Iris pigment epithelial cell (primary cell): ENCODE results near the gene OLFML2B.
A peak's percentile ranks its signal among the peaks of the same experiment; 100 is the strongest.

Experiments used
- DNase-seq: peaks from one replicate; pipeline ENCODE4 v3.0.0-alpha.2; 2011; ENCODE audit warnings: low read depth

Gene OLFML2B

DNA sequence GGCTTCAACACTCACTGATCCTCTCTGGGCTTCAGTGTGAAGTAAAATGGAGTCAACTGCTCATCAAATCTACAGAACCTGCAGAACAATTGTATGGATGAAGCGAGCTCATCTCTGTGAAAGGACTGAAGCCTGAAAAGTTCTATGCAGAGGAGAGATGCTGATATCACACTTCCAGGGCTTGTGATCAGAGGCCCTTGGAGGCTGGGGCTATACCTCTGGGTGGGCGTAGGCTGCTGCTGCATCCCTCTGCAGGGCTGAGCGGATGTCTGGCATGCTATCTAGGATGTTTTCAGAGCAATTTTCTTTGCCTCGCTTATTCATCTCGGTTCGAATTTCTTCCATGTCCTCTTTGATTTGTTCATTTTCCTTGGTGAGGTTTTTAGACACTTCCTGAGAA lies 17.6 kb downstream of the OLFML2B start:
- DNase-seq, result no peak

DNA sequence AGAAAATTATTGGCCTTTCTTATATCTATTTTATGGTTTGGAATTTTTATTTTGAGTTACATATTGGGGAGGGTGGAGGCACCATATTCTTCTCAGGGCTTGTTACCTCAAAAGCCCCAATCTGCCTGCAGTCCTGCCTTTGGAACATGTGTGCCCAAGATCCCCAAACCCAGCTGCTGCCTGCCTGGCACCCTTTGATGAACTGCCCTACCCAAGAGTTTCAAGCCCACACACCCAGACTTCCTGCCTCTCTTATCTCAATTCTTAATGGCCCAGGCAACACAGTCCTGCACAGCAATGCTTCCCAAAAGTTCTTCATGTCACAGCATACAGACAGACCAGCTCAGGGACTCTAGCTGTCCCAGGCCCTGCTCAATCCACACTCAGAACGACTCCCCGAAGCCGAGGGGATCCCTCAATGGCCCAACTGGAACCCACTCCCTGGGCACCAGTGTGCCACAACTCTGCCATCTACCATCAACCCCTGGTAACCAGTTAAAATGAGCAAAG lies 19.2 kb downstream of the OLFML2B start:
- no peak for DNase-seq

- peak; percentile 86 for DNase-seq
Observed at GRCh38 chr1:162003830-162004215, 19.8 kb downstream of the OLFML2B start.

GRCh38 chr1:162003061-162003829 lies 20.4 kb downstream of the OLFML2B start:
- peak; percentile 72 for DNase-seq

- no peak for DNase-seq
Observed at GRCh38 chr1:162000053-162000420, 23.6 kb downstream of the OLFML2B start.

DNA sequence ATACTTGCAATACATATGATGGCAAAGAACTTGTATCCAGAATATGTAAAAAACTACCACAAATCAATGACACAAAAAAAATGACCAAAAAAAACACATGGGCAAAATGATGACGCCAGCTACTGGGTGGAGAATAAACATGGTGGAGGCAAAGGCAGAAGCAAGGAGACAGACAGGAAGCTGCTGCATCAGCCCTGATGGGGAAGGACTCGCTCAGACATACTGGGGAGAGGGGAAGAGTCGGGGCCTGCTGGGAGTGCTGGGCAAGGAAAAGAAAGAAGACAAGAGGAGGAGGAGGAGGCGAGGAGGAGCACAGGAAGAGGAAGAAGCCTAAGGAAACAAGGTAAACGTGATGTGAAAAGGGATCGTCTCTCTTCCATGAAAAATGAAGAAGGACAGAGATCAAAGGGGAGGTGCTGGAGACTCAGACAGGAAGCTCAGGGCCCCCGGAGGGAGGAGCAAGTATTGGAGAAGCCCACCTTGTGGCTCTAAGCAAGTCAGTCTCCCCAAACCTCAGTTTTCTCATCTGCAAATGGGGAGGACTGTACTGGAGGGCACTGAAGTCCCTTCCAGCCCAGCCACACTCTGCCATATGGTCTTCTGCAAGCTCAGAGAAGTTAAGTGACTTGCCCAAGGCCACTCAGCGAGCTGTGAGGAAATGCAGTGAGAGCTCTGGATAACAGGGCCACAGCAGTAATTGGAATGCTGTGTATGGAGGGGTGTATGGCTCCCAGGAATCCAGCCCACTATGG lies 24.2 kb downstream of the OLFML2B start:
- DNase-seq, result no peak

DNA sequence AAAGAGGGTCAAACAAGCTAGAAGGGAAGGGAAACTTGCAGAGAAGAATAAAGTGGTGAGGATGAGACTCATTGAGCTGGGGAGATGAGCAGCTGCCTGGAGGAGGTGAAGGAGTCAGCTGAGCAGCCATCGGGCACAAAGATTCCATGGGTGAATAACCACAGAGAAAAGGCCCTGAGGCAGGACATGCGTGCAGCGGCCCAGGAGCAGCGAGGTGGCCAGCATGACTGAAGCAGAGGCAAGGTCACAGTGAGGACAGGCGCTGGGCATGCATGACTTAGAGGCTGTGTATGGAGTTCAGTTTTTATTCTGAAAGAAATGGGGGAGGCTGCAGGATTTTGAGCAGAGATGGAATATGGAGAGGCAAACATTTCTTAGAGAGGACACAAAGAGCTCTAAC lies 24.9 kb downstream of the OLFML2B start:
- peak; percentile 46 for DNase-seq

- no peak for DNase-seq
Observed at GRCh38 chr1:161997152-161997551, 26.5 kb downstream of the OLFML2B start.

- DNase-seq, result no peak
Observed at GRCh38 chr1:161994175-161994668, 29.4 kb downstream of the OLFML2B start.

DNA sequence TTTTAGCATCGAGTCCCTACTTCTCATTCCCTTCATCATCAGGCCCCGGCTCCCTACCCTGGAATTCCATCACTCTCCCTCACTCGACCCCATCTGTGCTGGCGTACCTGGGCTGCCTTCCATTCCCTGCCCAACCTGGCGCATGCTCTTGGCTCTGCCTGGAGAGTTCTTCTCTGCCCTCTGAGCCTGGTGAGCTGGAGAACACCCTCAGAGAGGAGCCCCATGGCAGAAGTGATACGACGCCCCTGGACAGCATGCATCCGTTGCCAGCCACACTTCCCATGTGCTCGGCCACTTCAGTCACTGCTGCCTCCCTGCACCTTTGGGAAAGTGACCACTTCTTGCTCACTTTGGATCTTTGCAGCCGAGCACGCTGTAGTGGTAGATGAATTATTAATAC lies 30.1 kb downstream of the OLFML2B start:
- no peak for DNase-seq

GRCh38 chr1:161989786-161990185 lies 33.9 kb downstream of the OLFML2B start:
- no peak for DNase-seq

- DNase-seq, result peak; percentile 13
Observed at GRCh38 chr1:161989108-161989507, 34.6 kb downstream of the OLFML2B start.

- no peak for DNase-seq
Observed at GRCh38 chr1:161988413-161988812, 35.3 kb downstream of the OLFML2B start.

- DNase-seq, result no peak
Observed at GRCh38 chr1:161987872-161988271, 35.8 kb downstream of the OLFML2B start.

GRCh38 chr1:161987303-161987702 lies 36.4 kb downstream of the OLFML2B start:
- DNase-seq, result no peak

GRCh38 chr1:161986328-161986727 lies 37.3 kb downstream of the OLFML2B start:
- no peak for DNase-seq

GRCh38 chr1:161985301-161985822 lies 38.3 kb downstream of the OLFML2B start:
- no peak for DNase-seq

- DNase-seq, result no peak
Observed at GRCh38 chr1:161983725-161984124, 39.9 kb downstream of the OLFML2B start.

DNA sequence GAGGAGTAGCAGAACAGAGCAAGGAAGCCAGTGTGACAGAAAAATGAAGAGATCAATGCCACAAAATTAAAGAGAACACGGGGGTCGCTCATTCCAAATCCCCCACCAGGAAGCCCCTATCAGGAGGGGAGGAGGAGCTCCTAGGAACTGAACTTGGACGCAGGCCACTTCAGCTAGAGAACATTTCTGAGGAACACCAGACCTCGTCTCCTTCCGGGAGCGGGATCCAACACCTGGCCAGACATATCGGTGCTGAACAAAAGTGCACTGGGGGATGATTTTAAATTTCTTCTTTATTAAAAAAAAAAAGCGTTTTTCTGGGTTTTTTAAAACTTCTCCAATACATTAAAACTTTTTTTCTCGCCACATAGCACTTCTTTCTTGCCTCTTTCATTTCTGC lies 40.8 kb downstream of the OLFML2B start:
- no peak for DNase-seq

GRCh38 chr1:161982507-161982895 lies 41.2 kb downstream of the OLFML2B start:
- no peak for DNase-seq

GRCh38 chr1:161981735-161982506 lies 41.7 kb downstream of the OLFML2B start:
- DNase-seq, result no peak

- DNase-seq, result no peak
Observed at GRCh38 chr1:161981126-161981525, 42.5 kb downstream of the OLFML2B start.
